ENCODE data around the gene CITED2. TPM values are rescaled to one million over a fixed set of nuclear protein-coding genes. Genes with fewer than 3 reads are reported as not detected.

CITED2 gene
- total RNA-seq, 1 experiment from 2014 or later: 110 TPM

GRCh38 chr6:139372326-139373153 is 1.9 kb downstream of the CITED2 start:
- no peak overlapping the region for H2AFZ ChIP-seq (ENCODE audit: low read length)
- Mint-ChIP-seq H3K4me3 (peak overlapping the region; percentile 99), H3K36me3 (ENCODE audit: insufficient read depth in 1 of 3, low read depth in 3 of 3) (peaks cover 26 to 38% (median 32%) of the 10 kb centered on the region in 3 experiments), H3K27ac (peak overlapping the region; percentile 47 to 97 (median 57); a peak in 5 of 7 replicates), H3K27me3 (ENCODE audit: low read depth) (no peaks in the 10 kb centered on the region; the same call in 1 of the 2 replicates), H3K9me3 (peaks cover 3 to 12% of the 10 kb centered on the region in 2 experiments; a peak in 4 of 5 replicates), H3K4me1 (peaks cover 59 to 63% of the 10 kb centered on the region in 2 experiments)
- no peak overlapping the region for H2AK5ac ChIP-seq (ENCODE audit: insufficient read length, low read length)
- no CpG with 5 or more reads among the region's 14 CpGs for WGBS (ENCODE audit: extremely low coverage, insufficient read length, low lambda C conversion rate)
- peak overlapping the region; percentile 67 for H3K4me2 ChIP-seq (ENCODE audit: insufficient read depth, insufficient read length, low read length)
- H2BK12ac ChIP-seq (ENCODE audit: insufficient read length, low read depth, low read length): no peak overlapping the region
- H3K4me1 ChIP-seq (ENCODE audit: insufficient read depth, low read length): peaks cover 6% of the 10 kb centered on the region; the same call in 1 of the 2 replicates
- H3K56ac ChIP-seq (ENCODE audit: insufficient read length, low read depth, low read length): no peak overlapping the region
- peak overlapping the region; percentile 48 for H3K9ac ChIP-seq (ENCODE audit: extremely low read depth, insufficient read length, low read length)
- no peak overlapping the region for H2BK20ac ChIP-seq (ENCODE audit: low read depth, low read length, poor library complexity, severe bottlenecking)
- H4K20me1 ChIP-seq (ENCODE audit: control insufficient read depth, insufficient read depth, insufficient read length): no peaks in the 10 kb centered on the region
- no peak overlapping the region for H3K14ac ChIP-seq (ENCODE audit: insufficient read depth, low read length)
- H4K8ac ChIP-seq (replicated peaks; ENCODE audit: insufficient read length, low read depth, low read length): no peak overlapping the region
- H3K23ac ChIP-seq (ENCODE audit: insufficient read length, low read depth, low read length): no peak overlapping the region
- H3K4ac ChIP-seq (ENCODE audit: low read depth, low read length): no peak overlapping the region
- H3K23me2 ChIP-seq (ENCODE audit: insufficient read length, low read depth, low read length, poor library complexity, severe bottlenecking): peaks cover 14% of the 10 kb centered on the region
- no peak overlapping the region for H2BK120ac ChIP-seq (ENCODE audit: low read depth, low read length, poor library complexity, severe bottlenecking)
- no peak overlapping the region for H3K27ac ChIP-seq (ENCODE audit: insufficient read length, low read depth, low read length)
- no peak for DNase-seq
- H3K79me2 ChIP-seq (ENCODE audit: insufficient read depth, low read length): peaks cover 5% of the 10 kb centered on the region; the same call in 1 of the 2 replicates
- H3T11ph ChIP-seq (ENCODE audit: low read length): no peak overlapping the region
- H2BK15ac ChIP-seq (ENCODE audit: low read depth, low read length): no peak overlapping the region
- no peaks in the 10 kb centered on the region for H3K79me1 ChIP-seq (ENCODE audit: insufficient read depth, low read depth, low read length, poor library complexity, severe bottlenecking)
- no peaks in the 10 kb centered on the region for H3K9me3 ChIP-seq (ENCODE audit: control insufficient read depth, low read depth, low read length)
- no peaks in the 10 kb centered on the region for H3K27me3 ChIP-seq (ENCODE audit: insufficient read depth, low read length)
- H4K5ac ChIP-seq (ENCODE audit: insufficient read length, low read depth, low read length): no peak overlapping the region
- TF ChIP-seq CTCF (conservative IDR thresholded peaks at IDR 0.05): no peak
- no peak overlapping the region for H4K91ac ChIP-seq (ENCODE audit: insufficient read length, low read depth, low read length)
- H3K18ac ChIP-seq (ENCODE audit: insufficient read length, low read depth, low read length): no peak overlapping the region
- H2BK5ac ChIP-seq (ENCODE audit: insufficient read length, low read length): no peak overlapping the region
